Natural killer cell treated with Interleukin-12 subunit alpha and Interleukin-12 subunit beta and Interleukin-15 and Interleukin-18, amount 100 ng/mL, for 72 hours (primary cell): Measurements from ENCODE around the gene SLC39A13. TPM values are rescaled to one million over a fixed set of nuclear protein-coding genes. Genes with fewer than 3 reads are reported as not detected.

Experiments used
- ATAC-seq, 2 donors: fragments of 150-1000 bp; cut with Tn5 transposase in 1 of 2; sonication (Bioruptor Pico), chemical (Tn5 transposase) in 1 of 2; 2 replicates each; pipeline ENCODE4 v1.10.0; 2021
- DNase-seq: peaks from one replicate; pipeline ENCODE4 v3.0.0; 2022; ENCODE audit warnings: low spot score
- H3K27ac Mint-ChIP-seq, 2 donors: 1 replicate in 1 of 2; 2 replicates in 1 of 2; pipeline ENCODE4 v1.8.0; 2022; ENCODE audit warnings: mixed read lengths in 2 of 2, mild to moderate bottlenecking in 1 of 2, moderate library complexity in 1 of 2
- H3K27me3 Mint-ChIP-seq, 2 donors: 1 replicate in 1 of 2; 2 replicates in 1 of 2; pipeline ENCODE4 v1.8.0; 2022; ENCODE audit warnings: mixed read lengths in 2 of 2
- H3K36me3 Mint-ChIP-seq: one replicate; pipeline ENCODE4 v1.8.0; 2022; ENCODE audit warnings: mixed read lengths
- H3K4me1 Mint-ChIP-seq, 2 donors: 1 replicate in 1 of 2; 2 replicates in 1 of 2; pipeline ENCODE4 v1.8.0; 2022; ENCODE audit warnings: low read depth in 2 of 2, mixed read lengths in 2 of 2, mild to moderate bottlenecking in 1 of 2
- H3K4me3 Mint-ChIP-seq: one replicate; pipeline ENCODE4 v1.8.0; 2022; ENCODE audit warnings: mixed read lengths
- H3K9me3 Mint-ChIP-seq: 2 replicates; pipeline ENCODE4 v1.8.0; 2022; ENCODE audit warnings: mixed read lengths
- total RNA-seq, 2 donors: library from RNA; stranded (reverse); gene quantifications; one replicate each; pipeline ENCODE4 v1.2.3, GENCODE V29; 2022

Gene SLC39A13
- total RNA-seq, 2 donors from 2014 or later = 20.9 to 31.3 TPM

DNA sequence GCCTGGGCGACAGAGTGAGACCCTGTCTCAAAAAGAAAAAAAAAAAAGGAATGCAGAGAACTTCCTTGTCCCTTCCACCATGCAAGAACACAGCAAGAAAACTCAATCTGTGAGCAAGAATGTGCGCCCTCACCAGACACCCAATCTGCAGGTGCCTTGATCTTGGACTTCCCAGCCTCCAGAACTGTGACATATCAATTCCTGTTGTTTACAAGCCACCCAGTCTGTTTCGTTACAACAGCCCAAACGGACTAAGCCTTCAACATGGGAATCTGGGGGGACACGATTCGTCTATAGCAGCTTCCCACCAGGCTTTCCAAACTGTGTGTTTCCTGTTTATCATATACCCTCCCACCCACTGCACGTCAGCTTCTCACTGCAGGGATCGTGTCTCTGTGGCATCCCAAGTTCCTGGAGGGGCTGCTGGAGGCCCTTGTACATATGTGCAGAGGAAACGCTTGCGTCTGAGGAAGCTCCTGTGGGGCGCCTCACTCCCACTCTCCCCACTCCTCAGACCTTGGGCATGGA lies 28.9 kb downstream of the SLC39A13 start:
- Mint-ChIP-seq H3K27me3 (no peaks in the 10 kb centered on the region), H3K4me1 (no peaks in the 10 kb centered on the region), H3K36me3 (no peaks in the 10 kb centered on the region), H3K27ac (no peak overlapping the region), H3K9me3 (no peaks in the 10 kb centered on the region), H3K4me3 (no peak overlapping the region)
- ATAC-seq = no peak
- no peak for DNase-seq

DNA sequence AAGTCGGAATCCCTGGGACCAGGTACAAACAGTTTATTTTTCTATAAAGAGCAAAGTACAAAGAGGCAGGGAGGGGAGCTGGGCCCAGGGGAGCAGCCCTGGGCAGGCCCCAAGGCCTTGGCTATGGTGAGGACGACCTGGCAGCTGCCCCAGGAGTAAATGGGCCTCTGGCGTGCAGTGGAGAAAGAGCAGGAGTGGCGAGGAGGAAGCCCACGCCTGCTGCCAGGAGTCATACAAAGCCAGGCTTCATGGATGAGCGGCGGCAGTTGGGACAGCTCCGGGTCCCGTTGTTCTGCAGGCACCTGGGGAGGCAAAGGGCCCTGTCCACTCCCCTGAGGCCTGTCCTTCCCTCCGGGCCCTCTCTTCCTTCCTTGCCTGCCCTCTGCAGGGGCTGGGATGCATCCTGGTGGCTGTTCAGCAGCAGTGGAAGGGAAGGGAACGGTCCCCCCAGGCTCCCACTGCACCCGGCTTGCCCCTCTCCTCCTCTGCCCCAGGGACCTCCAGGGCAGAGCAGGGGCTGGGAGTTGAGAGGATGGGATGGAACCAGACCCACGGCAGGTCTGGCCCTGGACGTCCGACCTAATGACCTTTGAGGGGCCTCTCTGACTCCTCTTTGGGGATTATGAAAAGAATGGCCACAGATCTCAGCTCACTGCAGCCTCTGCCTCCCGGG lies 29.5 kb downstream of the SLC39A13 start:
- Mint-ChIP-seq H3K27me3 (no peaks in the 10 kb centered on the region), H3K36me3 (no peaks in the 10 kb centered on the region), H3K9me3 (no peaks in the 10 kb centered on the region), H3K27ac (no peak overlapping the region), H3K4me3 (no peak overlapping the region), H3K4me1 (no peaks in the 10 kb centered on the region)
- DNase-seq (no peak), ATAC-seq (no peak)

DNA sequence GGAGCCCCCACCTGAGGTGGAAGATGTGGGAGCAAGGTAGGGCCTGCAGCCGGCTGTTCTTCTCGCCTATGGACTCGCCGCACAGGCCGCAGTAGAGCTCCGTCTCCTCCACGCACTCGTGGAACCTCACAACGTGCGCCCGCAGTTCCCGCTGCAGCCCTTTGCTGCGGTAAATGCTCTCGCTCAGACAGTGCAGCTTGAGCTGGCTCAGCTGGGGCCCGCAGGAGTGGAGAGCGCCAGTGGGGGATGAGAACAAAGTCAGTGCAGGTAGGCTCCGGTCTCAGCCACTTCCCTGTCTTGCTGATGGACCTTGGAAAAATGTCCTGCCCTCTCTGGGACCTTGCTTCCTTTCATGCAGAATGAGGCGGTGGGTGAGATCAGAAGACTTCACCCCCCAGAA lies 30.3 kb downstream of the SLC39A13 start:
- Mint-ChIP-seq H3K36me3 (no peaks in the 10 kb centered on the region), H3K9me3 (no peaks in the 10 kb centered on the region), H3K4me1 (no peaks in the 10 kb centered on the region), H3K27ac (no peak overlapping the region), H3K27me3 (no peaks in the 10 kb centered on the region), H3K4me3 (no peak overlapping the region)
- DNase-seq (no peak), ATAC-seq (peak in 1 of 2 donors; percentile 15)

DNA sequence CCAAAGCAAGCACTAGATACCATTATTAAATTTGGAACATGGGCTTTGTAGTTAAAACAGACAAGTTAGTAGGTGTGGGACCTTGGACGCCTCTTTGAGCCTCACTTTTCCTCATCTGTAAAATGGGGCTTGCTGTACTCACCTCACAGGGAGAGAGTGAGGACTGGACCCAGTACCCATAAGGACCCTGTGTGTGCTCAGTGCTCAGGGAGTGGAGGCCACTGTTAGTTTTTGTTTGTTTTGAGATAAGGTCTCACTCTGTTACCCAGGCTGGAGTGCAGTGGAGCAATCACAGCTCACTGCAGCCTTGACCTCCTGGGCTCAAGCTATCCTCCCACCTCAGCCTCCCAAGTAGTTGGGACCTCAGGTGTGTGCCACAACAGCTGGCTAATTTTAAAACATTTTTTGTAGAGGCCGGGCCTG lies 31.7 kb downstream of the SLC39A13 start:
- Mint-ChIP-seq H3K4me1 (no peaks in the 10 kb centered on the region), H3K9me3 (no peaks in the 10 kb centered on the region), H3K27me3 (no peaks in the 10 kb centered on the region), H3K4me3 (no peak overlapping the region), H3K27ac (no peak overlapping the region), H3K36me3 (no peaks in the 10 kb centered on the region)
- DNase-seq = no peak
- no peak for ATAC-seq

DNA sequence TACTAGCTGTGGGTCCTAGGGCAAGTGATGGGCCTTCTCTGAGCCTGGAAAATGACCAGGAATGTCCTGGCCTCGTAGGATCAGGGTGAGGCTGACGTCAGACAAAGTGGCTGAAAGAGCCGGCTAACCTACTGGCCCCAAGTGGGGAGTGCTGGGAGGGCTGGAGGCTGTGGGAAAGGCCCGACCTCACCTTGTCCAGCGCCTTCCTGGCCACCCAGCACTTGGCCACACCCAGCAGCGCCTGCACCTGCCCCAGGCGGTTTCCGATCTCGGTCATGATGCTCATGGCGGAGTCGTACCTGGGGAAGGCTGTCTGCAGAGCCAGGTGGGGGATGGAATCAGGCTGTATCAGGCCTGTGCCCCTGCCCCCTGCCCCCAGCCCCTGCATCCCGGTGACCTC lies 33.0 kb downstream of the SLC39A13 start:
- Mint-ChIP-seq H3K36me3 (no peaks in the 10 kb centered on the region), H3K9me3 (no peaks in the 10 kb centered on the region), H3K27me3 (no peaks in the 10 kb centered on the region), H3K27ac (no peak overlapping the region), H3K4me1 (no peaks in the 10 kb centered on the region), H3K4me3 (no peak overlapping the region)
- ATAC-seq (peak in 1 of 2 donors; percentile 34), DNase-seq (no peak)

DNA sequence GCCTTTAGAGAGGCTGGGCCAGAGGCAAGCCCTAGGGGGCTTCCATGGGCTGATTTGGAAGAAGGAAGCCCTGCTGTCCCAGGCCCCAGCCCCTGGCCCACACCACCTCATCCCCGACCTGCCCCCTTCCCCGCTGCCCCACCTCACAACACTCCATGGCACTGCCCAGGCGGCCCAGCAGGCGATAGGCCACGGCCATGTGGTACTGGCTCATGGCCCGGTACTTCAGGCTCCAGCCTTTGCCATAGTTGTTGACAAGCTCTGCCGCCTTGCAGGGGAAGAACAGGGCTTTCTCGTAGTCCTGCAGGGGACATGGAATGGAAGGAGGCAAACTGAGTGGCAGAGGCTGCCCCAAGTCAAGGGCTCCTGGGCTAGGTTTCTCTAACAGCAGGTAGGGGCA lies 34.1 kb downstream of the SLC39A13 start:
- no peak overlapping the region for H3K27ac Mint-ChIP-seq
- H3K4me1 Mint-ChIP-seq = peaks cover 0 to 3% of the 10 kb centered on the region in 2 donors
- no peaks in the 10 kb centered on the region for H3K36me3 Mint-ChIP-seq
- DNase-seq (no peak), ATAC-seq (peak; percentile 7 to 37)
- H3K4me3 Mint-ChIP-seq = no peak overlapping the region
- H3K9me3 Mint-ChIP-seq = no peaks in the 10 kb centered on the region
- H3K27me3 Mint-ChIP-seq = no peaks in the 10 kb centered on the region

DNA sequence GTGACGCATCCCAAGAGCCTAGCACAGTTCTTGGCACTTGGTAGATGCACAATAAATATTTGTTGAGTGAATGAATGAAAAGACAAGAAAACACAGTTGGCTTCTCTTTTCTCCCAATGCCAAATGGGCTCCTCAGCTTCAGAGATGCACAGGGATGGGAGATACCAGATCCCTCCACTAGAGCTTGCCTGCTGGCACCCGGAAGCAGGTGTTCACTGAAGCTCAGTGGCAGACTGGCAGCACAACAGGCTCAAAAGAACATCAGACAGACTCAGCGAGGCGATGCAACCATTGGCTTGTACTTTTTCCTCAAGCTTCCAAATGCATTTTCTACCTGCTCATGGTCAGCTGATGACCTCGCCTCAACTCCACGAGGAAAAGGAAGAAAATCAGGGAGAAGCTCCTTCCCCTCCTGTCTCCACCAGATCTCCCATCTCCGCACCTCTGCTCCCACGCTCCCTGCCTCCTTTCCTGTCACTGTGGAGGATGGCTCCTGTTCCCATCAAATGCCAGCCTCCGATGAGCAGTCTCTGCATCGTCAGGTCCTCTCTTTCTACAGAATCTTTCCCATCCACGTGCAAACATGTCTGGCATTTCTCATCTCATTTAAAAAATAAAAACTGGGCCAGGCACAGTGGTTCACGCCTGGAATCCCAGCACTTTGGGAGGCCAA lies 34.8 kb downstream of the SLC39A13 start:
- H3K27ac Mint-ChIP-seq = no peak overlapping the region
- ATAC-seq = no peak
- DNase-seq = no peak
- no peaks in the 10 kb centered on the region for H3K27me3 Mint-ChIP-seq
- no peaks in the 10 kb centered on the region for H3K9me3 Mint-ChIP-seq
- H3K4me3 Mint-ChIP-seq = no peak overlapping the region
- H3K36me3 Mint-ChIP-seq = no peaks in the 10 kb centered on the region
- H3K4me1 Mint-ChIP-seq = peaks cover 0 to 3% of the 10 kb centered on the region in 2 donors

DNA sequence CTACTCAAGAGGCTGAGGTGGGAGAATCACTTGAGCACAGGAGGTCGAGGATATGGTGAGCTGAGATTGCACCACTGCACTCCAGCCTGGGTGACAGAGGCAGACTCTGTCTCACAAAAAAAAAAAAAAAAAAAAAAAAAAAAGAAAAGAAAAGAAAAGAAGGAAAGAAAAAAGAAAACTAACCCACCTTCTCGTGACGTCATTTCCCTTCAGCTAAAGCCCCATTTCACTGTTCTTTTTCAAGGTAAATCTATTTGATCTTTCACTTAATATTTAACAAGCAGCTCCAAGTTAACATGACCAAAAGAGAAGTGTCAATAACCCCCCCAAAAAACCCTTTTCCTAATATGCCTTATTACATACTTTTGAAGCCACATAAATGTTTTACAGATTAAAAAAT lies 35.4 kb downstream of the SLC39A13 start:
- H3K27me3 Mint-ChIP-seq = no peaks in the 10 kb centered on the region
- DNase-seq = no peak
- peaks cover 0 to 3% of the 10 kb centered on the region in 2 donors for H3K4me1 Mint-ChIP-seq
- no peaks in the 10 kb centered on the region for H3K9me3 Mint-ChIP-seq
- no peak overlapping the region for H3K4me3 Mint-ChIP-seq
- no peak for ATAC-seq
- no peaks in the 10 kb centered on the region for H3K36me3 Mint-ChIP-seq
- no peak overlapping the region for H3K27ac Mint-ChIP-seq

DNA sequence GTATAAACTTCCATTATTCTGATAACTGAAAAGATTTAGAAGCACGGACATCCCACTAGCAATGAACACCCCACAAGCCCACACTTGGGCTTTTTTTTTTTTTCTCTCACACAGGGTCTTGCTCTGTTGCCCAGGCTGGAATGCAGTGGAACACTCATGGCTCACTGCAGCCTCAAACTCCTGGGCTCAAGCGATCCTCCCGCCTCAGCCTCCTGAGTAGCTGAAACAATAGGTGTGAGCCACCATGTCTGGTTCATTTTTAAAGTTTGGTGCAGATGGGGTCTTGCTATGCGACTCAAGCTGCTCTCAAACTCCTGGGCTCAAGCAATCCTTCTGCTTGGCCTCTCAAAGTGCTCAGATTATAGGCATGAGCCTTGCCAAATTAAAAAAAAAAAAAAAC lies 37.5 kb downstream of the SLC39A13 start:
- H3K9me3 Mint-ChIP-seq = no peaks in the 10 kb centered on the region
- no peak overlapping the region for H3K4me3 Mint-ChIP-seq
- H3K36me3 Mint-ChIP-seq = no peaks in the 10 kb centered on the region
- DNase-seq (no peak), ATAC-seq (no peak)
- peaks cover 0 to 3% of the 10 kb centered on the region in 2 donors for H3K4me1 Mint-ChIP-seq
- no peak overlapping the region for H3K27ac Mint-ChIP-seq
- H3K27me3 Mint-ChIP-seq = no peaks in the 10 kb centered on the region

DNA sequence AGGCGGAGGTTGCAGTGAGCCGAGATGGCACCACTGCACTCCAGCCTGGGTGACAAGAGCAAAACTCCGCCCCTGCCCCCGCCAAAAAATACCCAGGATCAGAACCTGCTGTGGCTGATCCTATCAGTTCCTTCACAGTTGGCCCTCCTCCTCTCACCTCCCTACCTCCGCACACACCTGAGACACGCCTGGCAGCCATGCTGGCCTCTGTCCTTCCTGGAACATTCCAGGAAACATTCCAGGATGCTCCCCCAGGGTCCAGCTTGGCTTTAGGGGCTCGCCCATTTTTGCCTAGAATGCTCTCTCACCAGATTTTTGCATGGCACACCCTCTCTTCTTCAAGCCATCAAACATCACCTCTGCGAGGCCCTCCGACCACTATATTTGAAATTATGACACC lies 38.4 kb downstream of the SLC39A13 start:
- H3K4me3 Mint-ChIP-seq = no peak overlapping the region
- peaks cover 0 to 3% of the 10 kb centered on the region in 2 donors for H3K4me1 Mint-ChIP-seq
- no peak for DNase-seq
- H3K9me3 Mint-ChIP-seq = no peaks in the 10 kb centered on the region
- ATAC-seq = no peak
- no peaks in the 10 kb centered on the region for H3K36me3 Mint-ChIP-seq
- no peak overlapping the region for H3K27ac Mint-ChIP-seq
- H3K27me3 Mint-ChIP-seq = no peaks in the 10 kb centered on the region

DNA sequence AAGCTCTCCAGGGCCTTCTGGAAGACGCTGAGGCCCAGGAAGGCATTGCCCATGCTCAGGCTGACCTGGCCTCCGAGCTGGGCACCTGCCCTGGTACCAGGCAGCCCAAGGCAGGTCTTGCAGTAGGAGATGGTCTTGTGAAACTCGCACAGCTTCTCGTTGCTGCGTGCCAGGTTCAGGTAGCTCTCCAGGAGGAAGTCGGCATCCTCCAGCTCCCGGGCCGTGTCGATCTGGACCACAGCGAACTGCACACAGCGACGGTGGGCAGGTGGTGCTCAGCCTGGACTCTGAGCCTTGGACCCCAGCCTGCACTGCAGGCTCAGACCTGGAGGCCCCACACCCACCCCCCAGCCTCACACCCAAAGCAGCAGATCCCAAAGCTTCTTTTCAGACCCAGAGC lies 39.5 kb downstream of the SLC39A13 start:
- Mint-ChIP-seq H3K27ac (no peak overlapping the region), H3K4me1 (peaks cover 0 to 3% of the 10 kb centered on the region in 2 donors), H3K27me3 (no peaks in the 10 kb centered on the region), H3K4me3 (no peak overlapping the region), H3K9me3 (no peaks in the 10 kb centered on the region), H3K36me3 (no peaks in the 10 kb centered on the region)
- no peak for DNase-seq
- ATAC-seq = no peak

DNA sequence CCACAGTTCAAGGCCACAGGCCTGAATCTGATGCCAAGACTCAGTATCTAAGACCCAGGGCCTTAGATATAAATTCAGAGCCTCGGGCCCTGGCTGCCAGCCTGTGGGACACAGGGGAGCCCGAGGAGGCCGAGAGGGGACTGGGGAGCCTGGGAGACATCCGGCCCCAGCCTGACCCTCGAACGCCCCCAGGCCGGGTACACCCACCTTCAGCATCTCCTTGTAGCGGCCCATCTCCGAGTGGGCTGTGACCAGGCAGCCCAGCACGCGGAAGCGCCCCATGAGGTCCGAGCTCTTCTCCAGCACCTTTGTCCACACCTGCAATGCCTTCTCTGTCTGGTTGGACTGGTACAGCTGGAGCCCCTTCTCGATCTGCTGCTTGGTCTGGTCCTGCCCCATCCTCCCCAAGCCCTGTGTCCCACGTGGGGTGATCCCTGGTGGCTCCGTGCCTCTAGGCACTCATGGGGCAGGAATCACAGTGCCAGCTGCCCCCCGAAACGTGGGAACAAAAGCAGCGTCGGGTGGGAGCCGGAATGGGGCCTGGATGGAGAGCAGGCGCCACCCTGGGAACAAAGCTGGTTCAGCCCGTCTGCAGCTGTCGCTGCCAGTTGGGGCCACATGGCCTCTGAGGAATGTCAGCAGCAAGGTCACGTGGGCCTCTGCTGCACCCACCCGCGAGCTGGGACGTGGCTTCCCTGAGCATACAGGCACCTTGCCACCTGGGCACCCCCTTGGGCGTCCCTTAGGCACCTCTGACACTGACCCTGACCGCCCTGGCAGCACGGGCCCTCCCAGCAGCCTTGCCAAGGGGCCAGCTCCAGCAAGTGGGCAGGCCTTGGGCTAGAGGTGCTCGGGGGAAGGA lies 40.4 kb downstream of the SLC39A13 start, which contains the start of gene RAPSN:
Gene RAPSN, minus strand, starts transcription at position 571 of the 862 bp plus-strand sequence. Its CDS starts 172 bp downstream, at position 399.
- no peak within 1 kb of the TSS for H3K4me3 Mint-ChIP-seq
- H3K4me1 Mint-ChIP-seq = peaks cover 0 to 3% of the 10 kb centered on the region in 2 donors
- no peak within 1 kb of the TSS for H3K27ac Mint-ChIP-seq
- DNase-seq (no peak), ATAC-seq (peak; percentile 3 to 36)
- H3K9me3 Mint-ChIP-seq = no peaks in the 10 kb centered on the region
- H3K36me3 Mint-ChIP-seq = no peaks in the 10 kb centered on the region
- H3K27me3 Mint-ChIP-seq = no peaks in the 10 kb centered on the region

DNA sequence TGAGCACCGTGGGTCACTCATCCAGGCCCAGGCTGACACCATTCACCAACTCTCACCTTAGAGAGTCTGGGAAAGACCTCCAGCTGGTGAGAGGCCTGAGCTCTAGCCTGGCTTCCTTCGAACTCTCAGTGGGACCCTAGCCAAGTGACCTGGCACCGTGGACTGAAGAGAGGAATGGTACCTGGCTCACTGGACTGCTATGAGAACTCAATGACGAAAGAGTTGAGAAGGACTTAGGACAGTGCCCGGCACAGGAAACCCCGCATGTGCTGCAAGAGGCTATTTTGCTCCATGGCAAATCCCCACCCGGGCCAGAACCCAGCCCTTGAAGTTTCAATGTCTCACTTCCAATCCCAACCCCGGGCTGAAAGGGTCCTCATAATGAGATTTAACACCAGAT lies 41.2 kb downstream of the SLC39A13 start:
- H3K4me1 Mint-ChIP-seq = peaks cover 4 to 6% of the 10 kb centered on the region in 2 donors
- ATAC-seq = no peak
- H3K4me3 Mint-ChIP-seq = no peak overlapping the region
- H3K27me3 Mint-ChIP-seq = no peaks in the 10 kb centered on the region
- no peaks in the 10 kb centered on the region for H3K9me3 Mint-ChIP-seq
- no peak overlapping the region for H3K27ac Mint-ChIP-seq
- no peaks in the 10 kb centered on the region for H3K36me3 Mint-ChIP-seq
- DNase-seq = no peak

DNA sequence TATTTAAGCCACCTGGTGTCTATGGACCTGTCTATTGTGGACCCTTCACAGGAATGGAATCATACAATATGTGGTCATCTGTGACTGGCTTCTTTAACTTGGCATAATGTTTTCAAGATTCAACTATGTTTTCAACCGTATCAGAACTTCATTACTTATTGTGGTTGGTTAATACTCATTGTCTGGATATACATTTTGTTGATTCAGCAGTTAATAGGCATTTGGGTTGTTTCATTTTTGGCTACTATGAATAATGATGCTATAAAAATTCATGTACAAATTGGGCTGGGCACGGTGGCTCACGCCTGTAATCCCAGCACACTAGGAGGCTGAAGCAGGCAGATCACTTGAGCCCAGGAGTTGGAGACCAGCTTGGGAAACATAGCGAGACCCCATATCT lies 43.0 kb downstream of the SLC39A13 start:
- H3K27me3 Mint-ChIP-seq = no peaks in the 10 kb centered on the region
- no peaks in the 10 kb centered on the region for H3K36me3 Mint-ChIP-seq
- no peaks in the 10 kb centered on the region for H3K9me3 Mint-ChIP-seq
- ATAC-seq = no peak
- H3K4me1 Mint-ChIP-seq = peaks cover 4 to 6% of the 10 kb centered on the region in 2 donors
- no peak overlapping the region for H3K4me3 Mint-ChIP-seq
- no peak for DNase-seq
- no peak overlapping the region for H3K27ac Mint-ChIP-seq
